Natural killer cell (primary cell): Measurements from ENCODE around the gene IL1R1. TPM values are rescaled to one million over a fixed set of nuclear protein-coding genes. Genes with fewer than 3 reads are reported as not detected.

ENCODE experiments used
- ATAC-seq, 3 donors: fragments of 150-1000 bp in 2 of 3; fragments of 200-7000 bp in 1 of 3; cut with Tn5 transposase; 1 replicate in 1 of 3; 2 replicates in 2 of 3; pipeline ENCODE4 v1.10.0; 2021; ENCODE audit warnings: mild to moderate bottlenecking in 2 of 3, moderate library complexity in 2 of 3
- DNase-seq, 2 donors: peaks; one replicate each; pipeline versions ENCODE4 v3.0.0 to v3.0.0-alpha.2; 2013 to 2021; ENCODE audit warnings: mixed read lengths in 1 of 2
- H3K27ac ChIP-seq: one replicate; pipeline ENCODE4 v1.5.1; 2013; ENCODE audit warnings: mild to moderate bottlenecking, low read length
- H3K27me3 ChIP-seq: one replicate; pipeline ENCODE4 v1.6.1; 2013; ENCODE audit warnings: low read length; ENCODE audit not compliant: control insufficient read depth, insufficient read depth
- H3K36me3 ChIP-seq: one replicate; pipeline ENCODE4 v1.6.1; 2013; ENCODE audit warnings: low read length; ENCODE audit not compliant: control insufficient read depth, insufficient read depth
- H3K4me1 ChIP-seq: one replicate; pipeline ENCODE4 v1.6.1; 2013; ENCODE audit warnings: low read length; ENCODE audit not compliant: control insufficient read depth, insufficient read depth
- H3K4me3 ChIP-seq: one replicate; pipeline ENCODE4 v1.5.1; 2013; ENCODE audit warnings: low read length
- H3K9me3 ChIP-seq: one replicate; pipeline ENCODE4 v1.6.1; 2013; ENCODE audit warnings: low read length; ENCODE audit not compliant: control insufficient read depth, insufficient read depth
- H3K27ac Mint-ChIP-seq, 2 donors: one replicate each; pipeline ENCODE4 v1.8.0; 2022; ENCODE audit warnings: mild to moderate bottlenecking in 2 of 2, mixed read lengths in 2 of 2, moderate library complexity in 1 of 2
- H3K27me3 Mint-ChIP-seq, 2 donors: one replicate each; pipeline ENCODE4 v1.8.0; 2022; ENCODE audit warnings: low read depth in 2 of 2, mixed read lengths in 2 of 2
- H3K36me3 Mint-ChIP-seq: one replicate; pipeline ENCODE4 v1.8.0; 2022; ENCODE audit warnings: mixed read lengths
- H3K4me1 Mint-ChIP-seq, 2 donors: one replicate each; pipeline ENCODE4 v1.8.0; 2022; ENCODE audit warnings: mixed read lengths in 2 of 2
- H3K4me3 Mint-ChIP-seq: one replicate; pipeline ENCODE4 v1.8.0; 2022; ENCODE audit warnings: mild to moderate bottlenecking, moderate library complexity, mixed read lengths
- H3K9me3 Mint-ChIP-seq, 2 donors: one replicate each; pipeline ENCODE4 v1.8.0; 2022; ENCODE audit warnings: mixed read lengths in 2 of 2
- CTCF ChIP-seq: fragments of 200-600 bp; IDR thresholded peaks from one replicate; pipeline ENCODE4 v1.8.0; 2022; ENCODE audit warnings: antibody characterized with exemption
- WGBS: methylation state at CpG from one replicate; pipeline ENCODE4 v1.1.7; 2013; ENCODE audit warnings: missing lambda C conversion rate; ENCODE audit not compliant: insufficient coverage; 5-methylcytosine and 5-hydroxymethylcytosine counted together
- intact Hi-C: fragments of 100-400 bp; cut with micrococcal nuclease; formaldehyde crosslinking; loops from one replicate; pipeline ENCODE4 v1.14.2; 2022
- total RNA-seq, 4 donors: library from RNA; stranded (reverse); fragments of 120-200 nt in 1 of 4; gene quantifications; one replicate each; pipeline versions ENCODE4 v1.2.3 to v1.2.4, GENCODE V29; 2013 to 2022

IL1R1 gene
- total RNA-seq, 3 donors from 2014 or later (not counting 1 experiment from before 2014, with no cell fraction given): 0.45 to 3.1 (median 0.68) TPM

GRCh38 chr2:102191501-102191900 lies 49.0 kb downstream of the IL1R1 start:
- Histone ChIP-seq H3K4me1 (peaks cover 8% of the 10 kb centered on the region), H3K4me3 (no peak overlapping the region), H3K36me3 (no peaks in the 10 kb centered on the region), H3K27me3 (peaks cover 3% of the 10 kb centered on the region), H3K9me3 (no peaks in the 10 kb centered on the region), H3K27ac (no peak overlapping the region)
- H3K4me3 Mint-ChIP-seq: no peak overlapping the region
- intact Hi-C loops: no loop called here
- TF ChIP-seq CTCF: no peak
- DNase-seq: no peak
- 100% methylated on average over 1 of the region's 1 CpG for WGBS
- H3K4me1 Mint-ChIP-seq: peaks cover 6 to 7% of the 10 kb centered on the region in 2 donors
- no peaks in the 10 kb centered on the region for H3K36me3 Mint-ChIP-seq
- no peak overlapping the region for H3K27ac Mint-ChIP-seq
- no peaks in the 10 kb centered on the region for H3K9me3 Mint-ChIP-seq
- peaks cover 44 to 67% of the 10 kb centered on the region in 2 donors for H3K27me3 Mint-ChIP-seq
- no peak for ATAC-seq

- DNase-seq: no peak
- peaks cover 8 to 13% of the 10 kb centered on the region in 2 donors for H3K4me1 Mint-ChIP-seq
- TF ChIP-seq CTCF: no peak
- H3K27me3 ChIP-seq: no peaks in the 10 kb centered on the region
- no peaks in the 10 kb centered on the region for H3K9me3 ChIP-seq
- ATAC-seq: peak in 1 of 3 donors; percentile 24
- peaks cover 43 to 71% of the 10 kb centered on the region in 2 donors for H3K27me3 Mint-ChIP-seq
- intact Hi-C loops: no loop called here
- H3K4me3 ChIP-seq: no peak overlapping the region
- H3K27ac ChIP-seq: no peak overlapping the region
- peaks cover 9% of the 10 kb centered on the region for H3K4me1 ChIP-seq
- WGBS: 88% methylated on average over 1 of the region's 1 CpG
- H3K4me3 Mint-ChIP-seq: no peak overlapping the region
- no peak overlapping the region for H3K27ac Mint-ChIP-seq
- no peaks in the 10 kb centered on the region for H3K9me3 Mint-ChIP-seq
- no peaks in the 10 kb centered on the region for H3K36me3 Mint-ChIP-seq
- no peaks in the 10 kb centered on the region for H3K36me3 ChIP-seq
Observed at GRCh38 chr2:102193074-102193473, 50.5 kb downstream of the IL1R1 start.

GRCh38 chr2:102194609-102195268 lies 52.2 kb downstream of the IL1R1 start:
- Mint-ChIP-seq H3K27ac (no peak overlapping the region), H3K4me1 (peaks cover 13 to 17% of the 10 kb centered on the region in 2 donors), H3K36me3 (no peaks in the 10 kb centered on the region), H3K9me3 (no peaks in the 10 kb centered on the region), H3K27me3 (peaks cover 49 to 76% of the 10 kb centered on the region in 2 donors), H3K4me3 (no peak overlapping the region)
- ATAC-seq (no peak), DNase-seq (no peak)
- H3K4me1 ChIP-seq: peaks cover 11% of the 10 kb centered on the region
- H3K4me3 ChIP-seq: no peak overlapping the region
- intact Hi-C loops: no loop called here
- no peaks in the 10 kb centered on the region for H3K36me3 ChIP-seq
- 66% methylated on average over 5 of the region's 5 CpGs for WGBS
- H3K27ac ChIP-seq: no peak overlapping the region
- no peaks in the 10 kb centered on the region for H3K9me3 ChIP-seq
- H3K27me3 ChIP-seq: no peaks in the 10 kb centered on the region
- no peak for TF ChIP-seq CTCF
